H1 (cell line): ENCODE results near the gene MGAT2. TPM values are rescaled to one million over a fixed set of nuclear protein-coding genes. Genes with fewer than 3 reads are reported as not detected.

Experiments used
- CTCF ChIA-PET: fragments of 300-600 bp; sonication (Branson Sonifier 250); formaldehyde crosslinking; loops from one replicate; lab custom pipeline; 2021; ENCODE audit not compliant: partially characterized antibody; lab: Charles Lee
- POLR2A ChIA-PET: fragments of 300-600 bp; sonication (Branson Sonifier 250); formaldehyde crosslinking; loops from one replicate; lab custom pipeline; 2021; ENCODE audit warnings: inconsistent platforms; ENCODE audit not compliant: partially characterized antibody; lab: Charles Lee
- DNase-seq, 2 experiments: peaks; one replicate each; pipeline versions ENCODE4 v3.0.0 to v3.0.0-alpha.2; 2010 to 2022; ENCODE audit warnings: low spot score in 2 of 2, low read depth in 1 of 2, mixed read lengths in 1 of 2
- FAIRE-seq: peaks from 2 replicates; lab custom pipeline; 2011; peaks lifted over from hg19 to GRCh38; lab: Jason Lieb, UNC
- H2AFZ ChIP-seq: 2 replicates; pipeline ENCODE4 v1.8.1; 2012; ENCODE audit warnings: low read length, inconsistent platforms
- H2AK5ac ChIP-seq: 2 replicates; pipeline ENCODE4 v1.6.1; 2013; ENCODE audit warnings: low read depth, low read length
- H2BK120ac ChIP-seq: replicated peaks from 2 replicates; pipeline ENCODE3; 2013; ENCODE audit warnings: low read depth, low read length, inconsistent platforms
- H2BK12ac ChIP-seq: 2 replicates; pipeline ENCODE4 v1.6.1; 2013; ENCODE audit warnings: low read depth, low read length
- H2BK15ac ChIP-seq: 2 replicates; pipeline ENCODE4 v1.6.1; 2013; ENCODE audit warnings: low read length
- H2BK20ac ChIP-seq: 2 replicates; pipeline ENCODE4 v1.6.1; 2013; ENCODE audit warnings: low read length
- H2BK5ac ChIP-seq: 2 replicates; pipeline ENCODE4 v1.6.1; 2013; ENCODE audit warnings: low read depth, low read length
- H3K14ac ChIP-seq: 2 replicates; pipeline ENCODE4 v1.6.1; 2013; ENCODE audit warnings: inconsistent platforms; ENCODE audit not compliant: insufficient read length
- H3K18ac ChIP-seq: 2 replicates; pipeline ENCODE4 v1.6.1; 2013; ENCODE audit warnings: low read length; ENCODE audit errors: extremely low read depth
- H3K23ac ChIP-seq: 2 replicates; pipeline ENCODE4 v1.6.1; 2013; ENCODE audit warnings: inconsistent platforms; ENCODE audit not compliant: insufficient read length
- H3K23me2 ChIP-seq: 2 replicates; pipeline ENCODE4 v1.6.1; 2013; ENCODE audit warnings: low read depth, low read length
- H3K27ac ChIP-seq: 2 replicates; pipeline ENCODE4 v1.6.1; 2011; ENCODE audit warnings: low read depth, low read length, inconsistent platforms
- H3K27me3 ChIP-seq, 4 experiments: replicated peaks in 1 of 4; 1 replicate in 1 of 4; 2 replicates in 3 of 4; pipeline versions ENCODE4 v1.6.1 to v1.8.1; 2011 to 2013; ENCODE audit warnings: low read length in 3 of 4, mild to moderate bottlenecking in 3 of 4, inconsistent platforms in 2 of 4, mixed read lengths in 2 of 4, moderate library complexity in 1 of 4; ENCODE audit not compliant: control insufficient read depth in 3 of 4, insufficient read depth in 3 of 4; ENCODE audit errors: extremely low read depth in 1 of 4
- H3K36me3 ChIP-seq, 4 experiments: 2 replicates each; pipeline versions ENCODE4 v1.6.1 to v1.8.1; 2011 to 2013; ENCODE audit warnings: mild to moderate bottlenecking in 4 of 4, low read length in 3 of 4, moderate library complexity in 2 of 4, control low read depth in 1 of 4, inconsistent platforms in 1 of 4; ENCODE audit not compliant: insufficient read depth in 4 of 4, control insufficient read depth in 2 of 4
- H3K4ac ChIP-seq: replicated peaks from 2 replicates; pipeline ENCODE3; 2013; ENCODE audit warnings: low read length, low read depth, mixed read lengths, inconsistent platforms; ENCODE audit not compliant: insufficient read length
- H3K4me1 ChIP-seq, 4 experiments: replicated peaks in 1 of 4; 1 replicate in 1 of 4; 2 replicates in 3 of 4; pipeline versions ENCODE4 v1.6.1 to v1.8.1; 2011 to 2013; ENCODE audit warnings: low read length in 3 of 4, inconsistent platforms in 2 of 4, mixed read lengths in 1 of 4; ENCODE audit not compliant: insufficient read depth in 4 of 4, control insufficient read depth in 3 of 4
- H3K4me2 ChIP-seq, 2 experiments: 2 replicates each; pipeline versions ENCODE4 v1.6.1 to v1.8.1; 2011 to 2013; ENCODE audit warnings: low read depth in 2 of 2, low read length in 2 of 2, control low read depth in 1 of 2, inconsistent platforms in 1 of 2, mild to moderate bottlenecking in 1 of 2; ENCODE audit not compliant: insufficient read depth in 1 of 2
- H3K4me3 ChIP-seq, 4 experiments: fragments of 200-600, 300-600 bp in 1 of 4; sonication (generic), shearing (Covaris generic), sonication (Bioruptor Twin) in 1 of 4; 2 replicates each; pipeline versions ENCODE4 v1.5.1 to v1.8.1; 2011 to 2016; ENCODE audit warnings: low read length in 4 of 4, low read depth in 3 of 4, control low read depth in 2 of 4, inconsistent platforms in 2 of 4, mild to moderate bottlenecking in 2 of 4, mixed read lengths in 1 of 4, moderate library complexity in 1 of 4; ENCODE audit not compliant: insufficient read depth in 2 of 4; ENCODE audit errors: extremely low read depth in 1 of 4
- H3K56ac ChIP-seq: replicated peaks from 2 replicates; pipeline ENCODE3; 2013; ENCODE audit warnings: low read depth, mild to moderate bottlenecking, mixed read lengths, low read length, inconsistent platforms; ENCODE audit not compliant: insufficient read length
- H3K79me1 ChIP-seq: 2 replicates; pipeline ENCODE4 v1.6.1; 2013; ENCODE audit warnings: low read depth, low read length, control low read depth
- H3K79me2 ChIP-seq, 2 experiments: 2 replicates each; pipeline versions ENCODE4 v1.6.1 to v1.8.1; 2012 to 2013; ENCODE audit warnings: low read length in 2 of 2, mild to moderate bottlenecking in 2 of 2, inconsistent platforms in 1 of 2; ENCODE audit not compliant: insufficient read depth in 2 of 2, control insufficient read depth in 1 of 2
- H3K9ac ChIP-seq, 4 experiments: replicated peaks in 1 of 4; 1 replicate in 1 of 4; 2 replicates in 3 of 4; pipeline versions ENCODE4 v1.6.1 to v1.8.1; 2011 to 2013; ENCODE audit warnings: low read depth in 3 of 4, low read length in 3 of 4, control low read depth in 2 of 4, mild to moderate bottlenecking in 2 of 4, moderate library complexity in 2 of 4, inconsistent platforms in 1 of 4; ENCODE audit errors: extremely low read depth in 1 of 4
- H3K9me3 ChIP-seq, 2 experiments: 2 replicates each; pipeline versions ENCODE4 v1.6.1 to v1.8.1; 2012 to 2013; ENCODE audit warnings: mild to moderate bottlenecking in 2 of 2, moderate library complexity in 2 of 2, control low read depth in 1 of 2, inconsistent platforms in 1 of 2, low read depth in 1 of 2, low read length in 1 of 2, mixed read lengths in 1 of 2; ENCODE audit not compliant: insufficient read depth in 2 of 2
- H4K20me1 ChIP-seq, 2 experiments: replicated peaks in 1 of 2; 2 replicates each; pipeline versions ENCODE3 to v1.8.1; 2011 to 2013; ENCODE audit warnings: inconsistent platforms in 2 of 2, low read length in 2 of 2, mild to moderate bottlenecking in 1 of 2; ENCODE audit not compliant: insufficient read depth in 2 of 2, control insufficient read depth in 1 of 2
- H4K5ac ChIP-seq: 2 replicates; pipeline ENCODE4 v1.6.1; 2013; ENCODE audit warnings: low read length, low read depth, mixed read lengths, inconsistent platforms; ENCODE audit not compliant: insufficient read length
- H4K8ac ChIP-seq: 2 replicates; pipeline ENCODE4 v1.8.0; 2013; ENCODE audit warnings: mild to moderate bottlenecking, moderate library complexity, low read length, inconsistent platforms; ENCODE audit not compliant: insufficient read depth; ENCODE audit errors: extremely low read depth
- H4K91ac ChIP-seq: replicated peaks from 2 replicates; pipeline ENCODE3; 2013; ENCODE audit warnings: low read length, mixed read lengths, inconsistent platforms; ENCODE audit not compliant: insufficient read length
- CBX5 ChIP-seq: fragments of 300-800, 300-1000 bp; sonication (generic); IDR thresholded peaks from 2 replicates; pipeline ENCODE4 v1.7.1; 2016; ENCODE audit warnings: antibody characterized with exemption, low read length, low read depth
- HDAC6 ChIP-seq: IDR thresholded peaks from one replicate; pipeline ENCODE4 v1.7.1; 2012; ENCODE audit warnings: low read depth, mild to moderate bottlenecking, inconsistent platforms, low read length, moderate library complexity
- KDM1A ChIP-seq: fragments of 200-600, 300-600 bp; sonication (generic); IDR thresholded peaks from 2 replicates; pipeline ENCODE4 v1.7.1; 2016; ENCODE audit warnings: mild to moderate bottlenecking, low read length, borderline replicate concordance
- KDM4A ChIP-seq: IDR thresholded peaks from one replicate; pipeline ENCODE4 v1.7.1; 2012; ENCODE audit warnings: low read depth, mild to moderate bottlenecking, moderate library complexity, low read length, inconsistent platforms; ENCODE audit not compliant: severe bottlenecking
- KDM5A ChIP-seq: fragments of 200-600 bp; IDR thresholded peaks from 2 replicates; pipeline ENCODE4 v1.7.1; 2012; ENCODE audit warnings: mild to moderate bottlenecking, low read length, inconsistent platforms, mixed read lengths
- RNF2 ChIP-seq: fragments of 200-900, 300-1000 bp; sonication (generic); IDR thresholded peaks from 2 replicates; pipeline ENCODE4 v1.7.1; 2016; ENCODE audit warnings: borderline replicate concordance, low read depth, mild to moderate bottlenecking, antibody characterized with exemption, low read length; ENCODE audit not compliant: poor library complexity, severe bottlenecking; ENCODE audit errors: missing control alignments
- TEAD4 ChIP-seq: IDR thresholded peaks from 2 replicates; pipeline ENCODE4 v1.6.1; 2012; ENCODE audit warnings: low read depth, low read length, inconsistent platforms, mixed read lengths
- WGBS, 2 experiments: shearing (Covaris generic) in 1 of 2; methylation state at CpG; one replicate each; pipeline versions ENCODE4 v1.1.6 to v1.1.7; 2013 to 2015; ENCODE audit warnings: low lambda C conversion rate in 2 of 2, mixed read lengths in 2 of 2, inconsistent platforms in 1 of 2, low coverage in 1 of 2, missing lambda C conversion rate in 1 of 2; ENCODE audit not compliant: insufficient replicate concordance in 2 of 2, insufficient coverage in 1 of 2, insufficient read length in 1 of 2; ENCODE audit errors: extremely low coverage in 1 of 2, missing lambda C conversion rate in 1 of 2; 5-methylcytosine and 5-hydroxymethylcytosine counted together
- polyA plus RNA-seq, 7 experiments: library from polyadenylated mRNA; depleted of rRNA in 3 of 7; stranded (reverse) in 5 of 7; unstranded in 2 of 7; fragments of >200 nt in 5 of 7; fragments of 200-250 nt in 2 of 7; gene quantifications; 1 replicate in 5 of 7; 2 replicates in 1 of 7; 4 replicates in 1 of 7; pipeline versions ENCODE4 v1.2.1 to v1.2.3, GENCODE V29; 2011 to 2013; ENCODE audit warnings: missing spikeins in 2 of 7, mixed read lengths in 2 of 7
- total RNA-seq: library from RNA; stranded (reverse); fragmentation: NEBNext Ultra II Directional; extraction: Animal tissue kit (Norgen Biotek cat#: 25700); gene quantifications from 2 replicates; pipeline ENCODE4 v1.2.1, GENCODE V29; 2021
- TF ChIP-seq, protein P1 (sequence below): IDR thresholded peaks from 2 replicates; pipeline ENCODE4 v1.6.1; 2012; ENCODE audit warnings: low read length, inconsistent platforms

The MGAT2 gene
- total and polyA plus RNA-seq, 2 of the 8 experiments (the other 6 are each of a cell fraction or from before 2014, with no cell fraction given) = 10.6 to 23.7 TPM

DNA sequence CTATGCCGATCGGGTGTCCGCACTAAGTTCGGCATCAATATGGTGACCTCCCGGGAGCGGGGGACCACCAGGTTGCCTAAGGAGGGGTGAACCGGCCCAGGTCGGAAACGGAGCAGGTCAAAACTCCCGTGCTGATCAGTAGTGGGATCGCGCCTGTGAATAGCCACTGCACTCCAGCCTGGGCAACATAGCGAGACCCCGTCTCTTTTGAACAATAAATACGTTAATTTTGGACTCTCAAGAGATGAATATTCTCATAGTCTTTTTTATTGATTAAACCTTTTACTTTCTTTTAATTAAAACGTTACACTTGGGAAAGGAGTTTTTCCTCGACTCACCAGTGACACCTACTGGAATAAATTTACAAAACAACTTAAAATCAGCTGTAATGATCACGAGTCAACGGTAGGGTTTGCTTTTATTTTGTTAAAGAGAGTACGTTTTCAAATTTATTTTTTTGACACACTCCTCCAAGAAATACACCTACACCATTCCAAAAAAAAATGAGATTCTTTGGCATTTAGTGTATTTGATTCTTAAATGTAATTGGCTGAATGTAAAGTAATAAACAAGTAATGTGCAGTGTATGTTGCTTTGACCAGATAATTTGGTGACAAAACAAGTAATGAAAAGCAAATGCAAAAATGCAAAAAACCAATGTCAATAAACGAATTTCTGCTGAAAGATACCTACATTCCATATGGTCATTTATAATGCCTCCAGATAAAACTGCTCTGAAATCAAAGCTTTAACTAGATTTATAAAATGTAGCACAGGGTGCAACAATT is 33.7 kb upstream of the MGAT2 start:
- no peak for DNase-seq
- Histone ChIP-seq H3K9ac (no peak overlapping the region), H3K4me3 (peak overlapping the region in 2 of 4 experiments; percentile 98 to 100; a peak in 4 of 8 replicates)
- no peak for TF ChIP-seq KDM4A
- TF ChIP-seq HDAC6 = no peak
- TF ChIP-seq KDM1A = peak; percentile 87; the same call in 1 of the 2 replicates
- 0 out of 2 replicates have a peak, but pooled peaks have one; percentile 17 for TF ChIP-seq TEAD4
- TF ChIP-seq, protein P1, sequence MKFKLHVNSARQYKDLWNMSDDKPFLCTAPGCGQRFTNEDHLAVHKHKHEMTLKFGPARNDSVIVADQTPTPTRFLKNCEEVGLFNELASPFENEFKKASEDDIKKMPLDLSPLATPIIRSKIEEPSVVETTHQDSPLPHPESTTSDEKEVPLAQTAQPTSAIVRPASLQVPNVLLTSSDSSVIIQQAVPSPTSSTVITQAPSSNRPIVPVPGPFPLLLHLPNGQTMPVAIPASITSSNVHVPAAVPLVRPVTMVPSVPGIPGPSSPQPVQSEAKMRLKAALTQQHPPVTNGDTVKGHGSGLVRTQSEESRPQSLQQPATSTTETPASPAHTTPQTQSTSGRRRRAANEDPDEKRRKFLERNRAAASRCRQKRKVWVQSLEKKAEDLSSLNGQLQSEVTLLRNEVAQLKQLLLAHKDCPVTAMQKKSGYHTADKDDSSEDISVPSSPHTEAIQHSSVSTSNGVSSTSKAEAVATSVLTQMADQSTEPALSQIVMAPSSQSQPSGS = peak; percentile 93
- no peak for TF ChIP-seq CBX5
- no peak for TF ChIP-seq RNF2
- TF ChIP-seq KDM5A = no peak

More for the DNA sequence above, 33.7 kb upstream of the MGAT2 start:
- FAIRE-seq = peak; percentile 28
- Histone ChIP-seq H4K8ac (no peak overlapping the region), H4K91ac (no peak overlapping the region), H4K5ac (no peak overlapping the region), H2BK20ac (no peak overlapping the region), H2BK120ac (no peak overlapping the region), H2BK12ac (no peak overlapping the region), H3K23me2 (peaks cover 2% of the 10 kb centered on the region), H3K27ac (no peak overlapping the region; the same call in 1 of the 2 replicates), H3K18ac (no peak overlapping the region), H3K36me3 (peaks cover 0 to 37% (median 18%) of the 10 kb centered on the region in 4 experiments; a peak in 6 of 8 replicates), H3K23ac (no peak overlapping the region), H3K4me1 (peaks cover 0 to 9% (median 5%) of the 10 kb centered on the region in 4 experiments; a peak in 6 of 7 replicates), H3K4me2 (peak overlapping the region in 1 of 2 experiments; percentile 30; a peak in 3 of 4 replicates), H2AFZ (no peak overlapping the region), H3K79me2 (peaks cover 23 to 43% of the 10 kb centered on the region in 2 experiments), H3K56ac (no peak overlapping the region), H2BK5ac (no peak overlapping the region), H4K20me1 (peaks cover 11 to 19% of the 10 kb centered on the region in 2 experiments), H3K79me1 (no peaks in the 10 kb centered on the region), H3K14ac (no peak overlapping the region), H3K9me3 (no peaks in the 10 kb centered on the region), H3K4ac (no peak overlapping the region), H2BK15ac (no peak overlapping the region), H2AK5ac (no peak overlapping the region), H3K27me3 (no peaks in the 10 kb centered on the region)
- ChIA-PET CTCF (interaction anchor here (0.6 to 2.8 kb wide), 20 partner anchors 9 to 618 kb away, joined by 3 to 18 read pairs (median 4); partner anchors contain the start of genes DNAAF2, LRR1 and NEMF), POLR2A (interaction anchor here (0.6 to 11.0 kb wide), 20 partner anchors 10 to 414 kb away, joined by 3 to 169 read pairs (median 4); partner anchors contain the start of genes LRR1, MGAT2 and RPL36AL)
- WGBS, 2 experiments = 9% methylated on average over 12 of the region's 21 CpGs; no CpG with 5 or more reads in 1 of the 2 experiments
